Bronchial epithelial cell (primary cell): ENCODE results near the gene MBD2. TPM values are rescaled to one million over a fixed set of nuclear protein-coding genes. Genes with fewer than 3 reads are reported as not detected.

Experiments
- DNase-seq: peaks from one replicate; pipeline ENCODE4 v3.0.0-alpha.2; 2010; ENCODE audit warnings: low read depth
- FAIRE-seq: peaks from 2 replicates; lab custom pipeline; 2011; peaks lifted over from hg19 to GRCh38; lab: Jason Lieb, UNC
- H3K27me3 ChIP-seq: 2 replicates; pipeline ENCODE4 v1.5.1; 2011; ENCODE audit warnings: low read length; ENCODE audit not compliant: control insufficient read depth, insufficient read depth
- H3K36me3 ChIP-seq: 2 replicates; pipeline ENCODE4 v1.5.1; 2011; ENCODE audit warnings: low read length; ENCODE audit not compliant: control insufficient read depth, insufficient read depth
- H3K4me3 ChIP-seq: 2 replicates; pipeline ENCODE4 v1.5.1; 2011; ENCODE audit warnings: mild to moderate bottlenecking, low read depth, low read length, control low read depth
- CTCF ChIP-seq: IDR thresholded peaks from 2 replicates; pipeline ENCODE4 v1.5.1; 2011; ENCODE audit warnings: mild to moderate bottlenecking, moderate library complexity, low read length, control low read depth, inconsistent platforms; ENCODE audit not compliant: insufficient read depth, severe bottlenecking
- total RNA-seq: library from RNA; depleted of rRNA; stranded (reverse); fragments of >200 nt; gene quantifications from 2 replicates; pipeline ENCODE4 v1.2.1, GENCODE V29; 2014

Gene MBD2
- total RNA-seq, 1 donor from 2014 or later: 36.3 TPM

GRCh38 chr18:54151376-54151775 lies 73.1 kb downstream of the MBD2 start:
- no peaks in the 10 kb centered on the region for H3K27me3 ChIP-seq
- no peak for DNase-seq
- peaks cover 3% of the 10 kb centered on the region for H3K36me3 ChIP-seq
- no peak for FAIRE-seq
- H3K4me3 ChIP-seq: no peak overlapping the region
- TF ChIP-seq CTCF: no peak

GRCh38 chr18:54150226-54150625 lies 74.2 kb downstream of the MBD2 start:
- no peak for TF ChIP-seq CTCF
- Histone ChIP-seq H3K27me3 (no peaks in the 10 kb centered on the region), H3K36me3 (peaks cover 3% of the 10 kb centered on the region), H3K4me3 (no peak overlapping the region)
- no peak for FAIRE-seq
- peak; percentile 68 for DNase-seq

- TF ChIP-seq CTCF: no peak
- peak; percentile 32 for FAIRE-seq
- peak; percentile 94 for DNase-seq
Observed at GRCh38 chr18:54149078-54149697, 75.3 kb downstream of the MBD2 start.

GRCh38 chr18:54148678-54149077 lies 75.8 kb downstream of the MBD2 start:
- TF ChIP-seq CTCF: no peak
- no peak for FAIRE-seq
- no peak for DNase-seq
- peaks cover 3% of the 10 kb centered on the region for H3K36me3 ChIP-seq
- H3K27me3 ChIP-seq: no peaks in the 10 kb centered on the region
- H3K4me3 ChIP-seq: no peak overlapping the region

More at GRCh38 chr18:54149078-54149697, 75.3 kb downstream of the MBD2 start:
- Histone ChIP-seq H3K36me3 (peaks cover 3% of the 10 kb centered on the region), H3K4me3 (no peak overlapping the region), H3K27me3 (no peaks in the 10 kb centered on the region)

GRCh38 chr18:54148151-54148550 lies 76.3 kb downstream of the MBD2 start:
- no peak for FAIRE-seq
- DNase-seq: no peak
- peaks cover 2% of the 10 kb centered on the region for H3K36me3 ChIP-seq
- H3K27me3 ChIP-seq: no peaks in the 10 kb centered on the region
- TF ChIP-seq CTCF: no peak
- no peak overlapping the region for H3K4me3 ChIP-seq

GRCh38 chr18:54147439-54147838 lies 77.0 kb downstream of the MBD2 start:
- H3K4me3 ChIP-seq: no peak overlapping the region
- no peak for TF ChIP-seq CTCF
- DNase-seq (no peak), FAIRE-seq (no peak)
- no peaks in the 10 kb centered on the region for H3K36me3 ChIP-seq
- no peaks in the 10 kb centered on the region for H3K27me3 ChIP-seq
